SU-DHL-6 (cell line): ENCODE measurements around the gene IL1RL1.

ENCODE experiments used
- H2AFZ ChIP-seq: fragments of 200-600 bp; sonication (generic); 2 replicates; pipeline ENCODE4 v1.6.1; 2014; ENCODE audit warnings: low read depth, mild to moderate bottlenecking, moderate library complexity, mixed read lengths, antibody characterized with exemption, low read length; ENCODE audit not compliant: severe bottlenecking
- H3F3A ChIP-seq: fragments of 200-600 bp; shearing (Covaris generic); 2 replicates; pipeline ENCODE4 v1.6.0; 2016; ENCODE audit warnings: antibody characterized with exemption, mild to moderate bottlenecking; ENCODE audit not compliant: insufficient read depth
- H3K27ac ChIP-seq: fragments of 200-600 bp; sonication (generic); 2 replicates; pipeline ENCODE4 v1.5.1; 2016; ENCODE audit warnings: low read depth, mild to moderate bottlenecking, low read length, moderate library complexity, mixed read lengths
- H3K27me3 ChIP-seq: fragments of 200-600 bp; sonication (generic), shearing (Covaris generic); 2 replicates; pipeline ENCODE4 v1.6.0; 2014; ENCODE audit warnings: mild to moderate bottlenecking, low read length
- H3K36me3 ChIP-seq: fragments of 200-600 bp; sonication (generic); 2 replicates; pipeline ENCODE4 v1.6.1; 2014; ENCODE audit warnings: mild to moderate bottlenecking, low read length, mixed read lengths
- H3K4me2 ChIP-seq: fragments of 300-600, 200-600 bp; shearing (Covaris generic), sonication (generic); 2 replicates; pipeline ENCODE4 v1.6.0; 2014; ENCODE audit warnings: low read length, low read depth, mild to moderate bottlenecking; ENCODE audit not compliant: poor library complexity, severe bottlenecking
- H3K4me3 ChIP-seq: fragments of 200-600 bp; sonication (generic); 2 replicates; pipeline ENCODE4 v1.5.1; 2014; ENCODE audit warnings: antibody characterized with exemption, low read length, mild to moderate bottlenecking, mixed read lengths; ENCODE audit not compliant: insufficient read depth, poor library complexity, severe bottlenecking
- H3K79me2 ChIP-seq: fragments of 200-600 bp; sonication (generic); 2 replicates; pipeline ENCODE4 v1.6.1; 2014; ENCODE audit warnings: mild to moderate bottlenecking, low read length, moderate library complexity; ENCODE audit not compliant: insufficient read depth
- H3K9ac ChIP-seq: fragments of 200-600 bp; sonication (generic); 2 replicates; pipeline ENCODE4 v1.7.0; 2014; ENCODE audit warnings: mild to moderate bottlenecking, low read length
- H3K9me2 ChIP-seq: fragments of 200-600 bp; sonication (generic); replicated peaks from 2 replicates; pipeline ENCODE4 v1.6.1; 2014; ENCODE audit warnings: low read length; ENCODE audit not compliant: insufficient read depth
- H3K9me3 ChIP-seq: fragments of 200-600 bp; sonication (generic); 2 replicates; pipeline ENCODE4 v1.6.1; 2014; ENCODE audit warnings: low read length, mixed read lengths; ENCODE audit not compliant: insufficient read depth
- H4K20me1 ChIP-seq: fragments of 200-600 bp; sonication (generic); 2 replicates; pipeline ENCODE4 v1.6.1; 2014; ENCODE audit warnings: low read depth, mild to moderate bottlenecking, antibody characterized with exemption, low read length, moderate library complexity, mixed read lengths
- EZH2phosphoT487 ChIP-seq: fragments of 200-600 bp; sonication (generic), shearing (Covaris generic); conservative IDR thresholded peaks from 2 replicates; pipeline ENCODE4 v1.6.1; 2018; ENCODE audit warnings: mild to moderate bottlenecking, antibody characterized with exemption, low read length, moderate library complexity, mixed read lengths
- TF ChIP-seq, protein P1 (sequence below): fragments of 200-600 bp; sonication (generic); IDR thresholded peaks from one replicate; pipeline ENCODE4 v1.5.1; 2017; ENCODE audit warnings: antibody characterized with exemption, mild to moderate bottlenecking, low read length, moderate library complexity; ENCODE audit not compliant: insufficient read depth, poor library complexity, severe bottlenecking

IL1RL1 gene

DNA sequence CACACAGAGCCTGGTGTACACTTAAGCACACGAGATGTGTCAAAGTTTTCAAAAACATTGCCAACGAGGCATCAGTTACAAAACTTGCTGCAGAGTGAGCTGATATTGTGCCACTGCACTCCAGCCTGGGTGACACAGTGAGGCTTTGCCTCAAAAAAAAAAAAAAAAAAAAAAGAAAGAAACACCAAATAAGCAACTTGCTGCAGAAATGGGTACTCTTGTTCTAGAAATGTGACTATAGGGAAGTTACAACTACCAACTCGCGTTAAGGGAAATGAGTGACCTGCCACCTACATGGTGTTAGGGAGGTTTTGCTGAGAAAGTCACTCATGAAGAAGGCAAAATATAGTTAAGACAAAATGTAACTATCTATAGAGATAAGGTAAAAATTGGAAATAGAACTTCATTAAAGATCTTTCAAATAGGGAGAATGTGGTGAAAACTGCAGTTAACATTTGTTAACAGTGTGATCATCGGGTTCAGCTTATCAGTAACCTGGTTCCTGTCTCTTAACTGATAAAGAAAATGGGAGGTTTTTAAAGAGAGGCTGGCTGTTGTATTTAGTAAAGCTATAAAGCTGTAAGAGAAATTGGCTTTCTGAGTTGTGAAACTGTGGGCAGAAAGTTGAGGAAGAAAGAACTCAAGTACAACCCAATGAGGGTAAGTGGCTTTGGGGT is at the start of gene IL1RL1:
Gene IL1RL1, plus strand, starts transcription at position 600 of the 677 bp plus-strand sequence. CDS start 26,702 bp downstream, outside the sequence.
- no peak within 1 kb of the TSS for H3K4me3 ChIP-seq
- H2AFZ ChIP-seq: no peak within 1 kb of the TSS
- H4K20me1 ChIP-seq: no peaks in the 10 kb centered on the region
- no peak within 1 kb of the TSS for H3K9ac ChIP-seq
- no peak within 1 kb of the TSS for H3K27ac ChIP-seq
- TF ChIP-seq, protein P1, sequence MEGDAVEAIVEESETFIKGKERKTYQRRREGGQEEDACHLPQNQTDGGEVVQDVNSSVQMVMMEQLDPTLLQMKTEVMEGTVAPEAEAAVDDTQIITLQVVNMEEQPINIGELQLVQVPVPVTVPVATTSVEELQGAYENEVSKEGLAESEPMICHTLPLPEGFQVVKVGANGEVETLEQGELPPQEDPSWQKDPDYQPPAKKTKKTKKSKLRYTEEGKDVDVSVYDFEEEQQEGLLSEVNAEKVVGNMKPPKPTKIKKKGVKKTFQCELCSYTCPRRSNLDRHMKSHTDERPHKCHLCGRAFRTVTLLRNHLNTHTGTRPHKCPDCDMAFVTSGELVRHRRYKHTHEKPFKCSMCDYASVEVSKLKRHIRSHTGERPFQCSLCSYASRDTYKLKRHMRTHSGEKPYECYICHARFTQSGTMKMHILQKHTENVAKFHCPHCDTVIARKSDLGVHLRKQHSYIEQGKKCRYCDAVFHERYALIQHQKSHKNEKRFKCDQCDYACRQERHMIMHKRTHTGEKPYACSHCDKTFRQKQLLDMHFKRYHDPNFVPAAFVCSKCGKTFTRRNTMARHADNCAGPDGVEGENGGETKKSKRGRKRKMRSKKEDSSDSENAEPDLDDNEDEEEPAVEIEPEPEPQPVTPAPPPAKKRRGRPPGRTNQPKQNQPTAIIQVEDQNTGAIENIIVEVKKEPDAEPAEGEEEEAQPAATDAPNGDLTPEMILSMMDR: no peak
- TF ChIP-seq EZH2phosphoT487: no peak
- no peaks in the 10 kb centered on the region for H3K9me3 ChIP-seq
- no peaks in the 10 kb centered on the region for H3K9me2 ChIP-seq
- no peak within 1 kb of the TSS for H3K4me2 ChIP-seq
- H3K79me2 ChIP-seq: no peaks in the 10 kb centered on the region
- H3F3A ChIP-seq: no peaks in the 10 kb centered on the region
- no peaks in the 10 kb centered on the region for H3K36me3 ChIP-seq
- no peaks in the 10 kb centered on the region for H3K27me3 ChIP-seq

DNA sequence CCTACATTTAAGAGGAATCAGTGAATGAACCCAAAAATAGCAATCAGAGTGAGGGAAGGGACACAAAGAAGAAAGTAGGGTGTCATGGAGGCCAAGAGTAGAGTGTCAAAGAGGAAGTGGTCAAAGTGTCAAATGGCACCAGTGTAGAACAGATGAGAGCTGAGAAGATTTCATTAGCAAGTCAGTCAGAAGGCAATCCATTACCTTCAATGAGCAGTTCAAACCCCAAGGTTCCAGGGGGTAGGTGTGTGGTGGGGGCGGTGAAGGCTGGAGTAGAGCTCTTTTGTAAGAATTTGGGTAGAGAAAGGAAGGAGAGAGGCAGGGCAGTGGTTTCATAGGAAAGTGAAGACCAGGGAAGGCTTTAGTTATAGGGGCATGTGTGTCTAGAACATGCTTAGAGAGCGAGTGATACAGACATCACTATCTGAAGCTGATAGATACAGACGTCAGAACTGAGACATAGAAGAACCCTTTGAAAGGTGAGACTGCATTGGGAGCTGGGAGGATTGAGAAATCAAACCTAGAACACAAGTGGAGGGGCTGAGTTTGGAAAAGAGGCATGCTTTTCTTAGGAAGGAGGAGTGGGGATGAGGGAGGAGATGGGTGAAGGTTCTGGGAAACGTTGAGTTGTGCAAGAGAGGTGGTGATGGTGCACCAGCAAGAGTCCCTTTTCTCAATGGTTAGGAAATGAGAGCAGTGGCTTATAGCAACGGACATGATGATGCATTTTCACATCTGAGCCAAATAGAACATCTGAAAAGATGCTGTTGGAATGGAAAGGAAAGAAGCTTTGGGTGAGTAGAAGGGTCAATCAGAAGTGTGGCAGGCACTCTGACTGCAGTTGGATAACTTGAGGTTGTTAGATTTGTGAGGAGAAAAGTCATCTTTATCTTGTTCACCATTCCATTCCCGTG is 48.9 kb upstream of the IL1RL1 start:
- H3K79me2 ChIP-seq: no peaks in the 10 kb centered on the region
- H4K20me1 ChIP-seq: no peaks in the 10 kb centered on the region
- no peak overlapping the region for H3K4me2 ChIP-seq
- H2AFZ ChIP-seq: no peak overlapping the region
- no peaks in the 10 kb centered on the region for H3F3A ChIP-seq
- H3K4me3 ChIP-seq: no peak overlapping the region
- no peaks in the 10 kb centered on the region for H3K36me3 ChIP-seq
- no peaks in the 10 kb centered on the region for H3K27me3 ChIP-seq
- H3K9ac ChIP-seq: no peak overlapping the region
- H3K27ac ChIP-seq: no peak overlapping the region
- H3K9me2 ChIP-seq: no peaks in the 10 kb centered on the region
- no peaks in the 10 kb centered on the region for H3K9me3 ChIP-seq
- no peak for TF ChIP-seq EZH2phosphoT487
- TF ChIP-seq, protein P1: no peak

DNA sequence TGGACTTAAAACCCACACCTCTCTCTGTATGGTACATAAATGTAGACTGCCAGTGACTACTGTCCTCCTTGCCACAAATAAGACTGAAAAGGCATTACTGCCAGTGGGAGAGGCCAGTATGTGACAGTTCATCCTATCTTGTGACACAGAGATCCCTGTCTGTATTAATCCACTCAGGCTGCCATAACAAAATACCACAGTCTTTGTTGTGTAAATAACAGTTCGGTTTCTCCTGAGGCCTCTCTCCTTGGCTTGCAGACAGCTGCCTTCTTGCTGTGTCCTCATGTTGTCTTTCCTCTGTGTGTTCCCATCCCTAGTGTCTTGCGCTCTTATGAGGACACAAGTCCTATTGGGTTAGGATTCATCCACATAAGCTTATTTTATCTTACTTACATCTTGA is 46.4 kb upstream of the IL1RL1 start:
- Histone ChIP-seq H3K79me2 (no peaks in the 10 kb centered on the region), H3K36me3 (no peaks in the 10 kb centered on the region), H3K27me3 (no peaks in the 10 kb centered on the region), H3K9me3 (no peaks in the 10 kb centered on the region), H3K9ac (no peak overlapping the region), H2AFZ (no peak overlapping the region), H3K4me2 (no peak overlapping the region), H3K9me2 (no peaks in the 10 kb centered on the region), H4K20me1 (no peaks in the 10 kb centered on the region), H3K4me3 (no peak overlapping the region), H3F3A (no peaks in the 10 kb centered on the region), H3K27ac (no peak overlapping the region)
- TF ChIP-seq, protein P1: no peak
- TF ChIP-seq EZH2phosphoT487: no peak
